Endothelial cell of umbilical vein (primary cell): ENCODE measurements around the gene CLK4. TPM values are rescaled to one million over a fixed set of nuclear protein-coding genes. Genes with fewer than 3 reads are reported as not detected.

Experiments used
- BruUV-seq: library from RNA; stranded (reverse); fragments of 400-500 nt; replicated peaks from 2 replicates; lab custom pipeline; 2021; lab: Mats Ljungman, UMichigan
- CTCF ChIA-PET: fragments of 300-600, 350-600 bp; sonication (Branson Sonifier 250); formaldehyde crosslinking; loops from one replicate; lab custom pipeline; 2021; ENCODE audit warnings: antibody characterized with exemption, inconsistent platforms; lab: Charles Lee
- POLR2A ChIA-PET: fragments of 300-600, 350-600 bp; sonication (Branson Sonifier 250); formaldehyde crosslinking; loops from one replicate; lab custom pipeline; 2021; ENCODE audit warnings: antibody characterized with exemption, inconsistent platforms; lab: Charles Lee
- DNase-seq: peaks from one replicate; pipeline ENCODE4 v3.0.0-alpha.2; 2011; ENCODE audit warnings: low read depth, low spot score
- FAIRE-seq: peaks from 2 replicates; lab custom pipeline; 2011; peaks lifted over from hg19 to GRCh38; lab: Jason Lieb, UNC
- H2AFZ ChIP-seq: 2 replicates; pipeline ENCODE4 v1.6.0; 2012; ENCODE audit warnings: low read depth, low read length, control low read depth, inconsistent platforms
- H3K27ac ChIP-seq: 2 replicates; pipeline ENCODE4 v1.5.1; 2011; ENCODE audit warnings: low read depth, mild to moderate bottlenecking, control low read depth, low read length, moderate library complexity; ENCODE audit not compliant: insufficient read depth
- H3K27me3 ChIP-seq, 2 experiments: 2 replicates each; pipeline versions ENCODE4 v1.6.0 to v1.6.1; 2011; ENCODE audit warnings: low read length in 2 of 2, mixed read lengths in 1 of 2; ENCODE audit not compliant: control insufficient read depth in 2 of 2, insufficient read depth in 2 of 2
- H3K36me3 ChIP-seq, 2 experiments: 2 replicates in 1 of 2; 3 replicates in 1 of 2; pipeline ENCODE4 v1.5.1; 2011; ENCODE audit warnings: low read length in 2 of 2, mild to moderate bottlenecking in 1 of 2, moderate library complexity in 1 of 2; ENCODE audit not compliant: control insufficient read depth in 2 of 2, insufficient read depth in 2 of 2; ENCODE audit errors: extremely low read depth in 1 of 2
- H3K4me1 ChIP-seq: 3 replicates; pipeline ENCODE4 v1.5.1; 2011; ENCODE audit warnings: mild to moderate bottlenecking, low read length; ENCODE audit not compliant: control insufficient read depth, insufficient read depth; ENCODE audit errors: extremely low read depth
- H3K4me2 ChIP-seq: 2 replicates; pipeline ENCODE4 v1.6.1; 2011; ENCODE audit warnings: low read length, control low read depth, mixed read lengths; ENCODE audit not compliant: insufficient read depth
- H3K4me3 ChIP-seq, 3 experiments: fragments of 200-600 bp in 1 of 3; sonication (generic), shearing (Covaris generic) in 1 of 3; replicated peaks in 1 of 3; 2 replicates each; pipeline ENCODE4 v1.5.1; 2011 to 2016; ENCODE audit warnings: control low read depth in 3 of 3, low read length in 3 of 3, mild to moderate bottlenecking in 2 of 3, inconsistent platforms in 1 of 3, low read depth in 1 of 3, moderate library complexity in 1 of 3; ENCODE audit not compliant: insufficient read depth in 1 of 3
- H3K79me2 ChIP-seq: 2 replicates; pipeline ENCODE4 v1.6.0; 2012; ENCODE audit warnings: low read length, inconsistent platforms; ENCODE audit not compliant: control insufficient read depth, insufficient read depth
- H3K9ac ChIP-seq: replicated peaks from 2 replicates; pipeline ENCODE3; 2011; ENCODE audit warnings: low read length, control low read depth; ENCODE audit not compliant: insufficient read depth; ENCODE audit errors: extremely low read depth
- H3K9me1 ChIP-seq: replicated peaks from 3 replicates; pipeline ENCODE4 v1.6.0; 2011; ENCODE audit warnings: mild to moderate bottlenecking, low read length; ENCODE audit not compliant: control insufficient read depth, insufficient read depth; ENCODE audit errors: extremely low read depth
- H3K9me3 ChIP-seq: replicated peaks from 2 replicates; pipeline ENCODE4 v1.5.1; 2012; ENCODE audit warnings: low read length, inconsistent platforms; ENCODE audit not compliant: control insufficient read depth, insufficient read depth
- H4K20me1 ChIP-seq: replicated peaks from 2 replicates; pipeline ENCODE3; 2011; ENCODE audit warnings: mild to moderate bottlenecking, low read length; ENCODE audit not compliant: control insufficient read depth, insufficient read depth; ENCODE audit errors: extremely low read depth
- EZH2 ChIP-seq: IDR thresholded peaks from 2 replicates; pipeline ENCODE4 v1.6.1; 2012; ENCODE audit warnings: borderline replicate concordance, low read depth, mild to moderate bottlenecking, moderate library complexity, low read length, inconsistent platforms; ENCODE audit not compliant: severe bottlenecking
- FOS ChIP-seq: IDR thresholded peaks from 2 replicates; pipeline ENCODE4 v1.6.1; 2011; ENCODE audit warnings: mild to moderate bottlenecking, low read length, moderate library complexity, borderline replicate concordance; ENCODE audit not compliant: insufficient read depth
- GATA2 ChIP-seq: IDR thresholded peaks from 2 replicates; pipeline ENCODE4 v1.7.0; 2011; ENCODE audit warnings: low read depth, mild to moderate bottlenecking, moderate library complexity, mixed read lengths, low read length; ENCODE audit not compliant: insufficient read length, insufficient read depth
- JUN ChIP-seq: IDR thresholded peaks from 2 replicates; pipeline ENCODE4 v1.6.1; 2011; ENCODE audit warnings: borderline replicate concordance, low read depth; ENCODE audit not compliant: insufficient read length, insufficient read depth
- MAX ChIP-seq: IDR thresholded peaks from 2 replicates; pipeline ENCODE4 v1.6.1; 2011; ENCODE audit not compliant: insufficient read depth, insufficient read length
- MYC ChIP-seq: IDR thresholded peaks from one replicate; pipeline ENCODE4 v1.6.1; 2011; ENCODE audit warnings: mild to moderate bottlenecking, low read depth, low read length
- POLR2A ChIP-seq: IDR thresholded peaks from 2 replicates; pipeline ENCODE4 v1.6.1; 2012; ENCODE audit warnings: low read depth, mild to moderate bottlenecking, control low read depth, low read length
- POLR2AphosphoS5 ChIP-seq: IDR thresholded peaks from 2 replicates; pipeline ENCODE4 v1.6.1; 2012; ENCODE audit warnings: low read depth, mild to moderate bottlenecking, control low read depth, low read length, moderate library complexity; ENCODE audit not compliant: insufficient read depth
- dilution Hi-C: fragments of 300-500 bp; cut with MboI; formaldehyde crosslinking; loops from one replicate; pipeline ENCODE4 v1.15.0; 2019; ENCODE audit warnings: low sequenced_read_pairs; ENCODE audit not compliant: extremely low pct_ligation_motif_present
- intact Hi-C: fragments of 100-400 bp; cut with micrococcal nuclease; formaldehyde crosslinking; loops from one replicate; pipeline ENCODE4 v1.10.0; 2022
- polyA plus RNA-seq, 4 experiments: library from polyadenylated mRNA; depleted of rRNA in 3 of 4; stranded (reverse) in 3 of 4; unstranded in 1 of 4; fragments of >200 nt; gene quantifications; 2 replicates each; pipeline versions ENCODE4 v1.2.1 to v1.2.3, GENCODE V29; 2011 to 2012; ENCODE audit warnings: missing spikeins in 1 of 4
- total RNA-seq: library from RNA; stranded (reverse); gene quantifications from 2 replicates; pipeline ENCODE4 v1.2.3, GENCODE V29; 2021
- TF ChIP-seq, protein P1 (sequence below), 2 donors: IDR thresholded peaks; 1 replicate in 1 of 2; 2 replicates in 1 of 2; pipeline ENCODE4 v1.5.1; 2011; ENCODE audit warnings: low read length in 2 of 2, mild to moderate bottlenecking in 2 of 2, moderate library complexity in 2 of 2, control low read depth in 1 of 2, inconsistent platforms in 1 of 2, low read depth in 1 of 2; ENCODE audit not compliant: insufficient read depth in 1 of 2; ENCODE audit errors: extremely low read depth in 1 of 2

Gene CLK4
- total and polyA plus RNA-seq, 2 donors (not counting 3 experiments of a cell fraction or from before 2014, with no cell fraction given) = 7.0 to 19.2 TPM

DNA sequence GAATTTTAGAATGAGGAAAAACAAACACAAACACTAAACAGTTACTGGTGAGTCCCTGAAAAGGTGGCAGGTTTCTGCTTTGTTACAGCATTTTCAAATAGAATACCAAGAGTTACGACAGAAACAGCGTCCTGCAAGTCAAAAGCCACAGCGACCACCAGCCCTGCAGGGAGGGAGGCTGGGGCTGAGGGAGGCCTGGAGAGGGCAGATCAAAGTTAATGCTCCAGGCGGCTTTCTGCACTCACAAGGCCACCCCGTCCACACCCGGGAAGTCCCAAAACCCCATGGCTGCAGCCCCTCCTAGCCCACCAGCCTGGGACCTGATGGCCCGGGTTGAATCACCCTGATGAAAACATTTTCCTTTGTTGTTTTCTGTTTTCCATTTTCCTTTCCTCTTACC, 65.9 kb downstream of the CLK4 start:
- no peaks in the 10 kb centered on the region for H3K9me3 ChIP-seq
- no peak for FAIRE-seq
- intact Hi-C loops = no loop called here

DNA sequence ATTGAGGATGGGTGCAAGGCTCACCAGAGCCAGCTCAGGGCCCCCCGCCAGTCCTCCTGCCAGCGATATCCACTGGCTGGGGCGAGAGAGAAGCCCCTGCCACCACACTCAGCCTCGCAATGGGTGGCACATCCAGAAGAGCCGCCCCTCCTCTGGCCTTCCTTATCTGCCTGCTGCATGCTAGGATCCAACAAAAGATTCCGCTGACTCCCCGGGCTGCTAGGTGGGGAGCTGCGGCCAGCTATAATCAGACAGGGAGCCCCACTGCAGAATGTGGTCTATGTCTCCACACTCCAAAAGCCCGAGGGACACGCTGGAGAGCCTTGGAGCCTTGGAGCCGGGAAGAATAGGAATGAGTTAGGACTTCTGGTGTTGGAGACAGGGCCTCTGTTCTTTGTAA, 69.4 kb downstream of the CLK4 start:
- no peak for FAIRE-seq
- Histone ChIP-seq H3K4me2 (no peak overlapping the region), H3K79me2 (no peaks in the 10 kb centered on the region), H3K9me1 (no peaks in the 10 kb centered on the region), H3K27ac (no peak overlapping the region), H3K9ac (no peak overlapping the region), H3K9me3 (no peaks in the 10 kb centered on the region), H3K27me3 (no peaks in the 10 kb centered on the region), H3K36me3 (no peaks in the 10 kb centered on the region), H3K4me3 (no peak overlapping the region), H4K20me1 (no peaks in the 10 kb centered on the region), H3K4me1 (no peaks in the 10 kb centered on the region), H2AFZ (no peak overlapping the region)
- POLR2A ChIA-PET = no interaction called here
- BruUV-seq = no TSS peak
- dilution Hi-C loops = no loop called here
- intact Hi-C loops = no loop called here
- DNase-seq = no peak
- CTCF ChIA-PET = no interaction called here
- no peak for TF ChIP-seq POLR2AphosphoS5
- no peak for TF ChIP-seq GATA2
- TF ChIP-seq, protein P1, sequence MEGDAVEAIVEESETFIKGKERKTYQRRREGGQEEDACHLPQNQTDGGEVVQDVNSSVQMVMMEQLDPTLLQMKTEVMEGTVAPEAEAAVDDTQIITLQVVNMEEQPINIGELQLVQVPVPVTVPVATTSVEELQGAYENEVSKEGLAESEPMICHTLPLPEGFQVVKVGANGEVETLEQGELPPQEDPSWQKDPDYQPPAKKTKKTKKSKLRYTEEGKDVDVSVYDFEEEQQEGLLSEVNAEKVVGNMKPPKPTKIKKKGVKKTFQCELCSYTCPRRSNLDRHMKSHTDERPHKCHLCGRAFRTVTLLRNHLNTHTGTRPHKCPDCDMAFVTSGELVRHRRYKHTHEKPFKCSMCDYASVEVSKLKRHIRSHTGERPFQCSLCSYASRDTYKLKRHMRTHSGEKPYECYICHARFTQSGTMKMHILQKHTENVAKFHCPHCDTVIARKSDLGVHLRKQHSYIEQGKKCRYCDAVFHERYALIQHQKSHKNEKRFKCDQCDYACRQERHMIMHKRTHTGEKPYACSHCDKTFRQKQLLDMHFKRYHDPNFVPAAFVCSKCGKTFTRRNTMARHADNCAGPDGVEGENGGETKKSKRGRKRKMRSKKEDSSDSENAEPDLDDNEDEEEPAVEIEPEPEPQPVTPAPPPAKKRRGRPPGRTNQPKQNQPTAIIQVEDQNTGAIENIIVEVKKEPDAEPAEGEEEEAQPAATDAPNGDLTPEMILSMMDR (IDR thresholded peaks at IDR 0.05; ENCODE audit: extremely low read depth in 1 of 2, insufficient read depth in 1 of 2, low read depth in 1 of 2, low read length in 2 of 2) = no peak
- TF ChIP-seq JUN = no peak
- TF ChIP-seq POLR2A = no peak
- TF ChIP-seq MAX = no peak
- no peak for TF ChIP-seq FOS
- TF ChIP-seq EZH2 = no peak
- TF ChIP-seq MYC = no peak

More for the DNA sequence above, 65.9 kb downstream of the CLK4 start:
- Histone ChIP-seq H3K27ac (no peak overlapping the region), H3K4me3 (no peak overlapping the region), H3K4me2 (no peak overlapping the region), H3K9ac (no peak overlapping the region), H4K20me1 (no peaks in the 10 kb centered on the region), H3K79me2 (no peaks in the 10 kb centered on the region), H2AFZ (no peak overlapping the region), H3K36me3 (no peaks in the 10 kb centered on the region), H3K27me3 (peaks cover 0 to 4% of the 10 kb centered on the region in 2 experiments), H3K9me1 (no peaks in the 10 kb centered on the region), H3K4me1 (no peaks in the 10 kb centered on the region)
- no peak for TF ChIP-seq GATA2
- no peak for TF ChIP-seq MYC
- no peak for TF ChIP-seq POLR2AphosphoS5
- TF ChIP-seq, protein P1 (IDR thresholded peaks at IDR 0.05; ENCODE audit: extremely low read depth in 1 of 2, insufficient read depth in 1 of 2, low read depth in 1 of 2, low read length in 2 of 2) = no peak
- ChIA-PET CTCF (no interaction called here), POLR2A (no interaction called here)
- no TSS peak for BruUV-seq
- DNase-seq = no peak
- dilution Hi-C loops = no loop called here
